Measurements from ENCODE around the gene MICU2.
A peak's percentile ranks its signal among the peaks of the same experiment; 100 is the strongest.

GRCh38 chr13:21476893-21477472 is 127.0 kb downstream of the MICU2 start:
- TF ChIP-seq, protein P1, sequence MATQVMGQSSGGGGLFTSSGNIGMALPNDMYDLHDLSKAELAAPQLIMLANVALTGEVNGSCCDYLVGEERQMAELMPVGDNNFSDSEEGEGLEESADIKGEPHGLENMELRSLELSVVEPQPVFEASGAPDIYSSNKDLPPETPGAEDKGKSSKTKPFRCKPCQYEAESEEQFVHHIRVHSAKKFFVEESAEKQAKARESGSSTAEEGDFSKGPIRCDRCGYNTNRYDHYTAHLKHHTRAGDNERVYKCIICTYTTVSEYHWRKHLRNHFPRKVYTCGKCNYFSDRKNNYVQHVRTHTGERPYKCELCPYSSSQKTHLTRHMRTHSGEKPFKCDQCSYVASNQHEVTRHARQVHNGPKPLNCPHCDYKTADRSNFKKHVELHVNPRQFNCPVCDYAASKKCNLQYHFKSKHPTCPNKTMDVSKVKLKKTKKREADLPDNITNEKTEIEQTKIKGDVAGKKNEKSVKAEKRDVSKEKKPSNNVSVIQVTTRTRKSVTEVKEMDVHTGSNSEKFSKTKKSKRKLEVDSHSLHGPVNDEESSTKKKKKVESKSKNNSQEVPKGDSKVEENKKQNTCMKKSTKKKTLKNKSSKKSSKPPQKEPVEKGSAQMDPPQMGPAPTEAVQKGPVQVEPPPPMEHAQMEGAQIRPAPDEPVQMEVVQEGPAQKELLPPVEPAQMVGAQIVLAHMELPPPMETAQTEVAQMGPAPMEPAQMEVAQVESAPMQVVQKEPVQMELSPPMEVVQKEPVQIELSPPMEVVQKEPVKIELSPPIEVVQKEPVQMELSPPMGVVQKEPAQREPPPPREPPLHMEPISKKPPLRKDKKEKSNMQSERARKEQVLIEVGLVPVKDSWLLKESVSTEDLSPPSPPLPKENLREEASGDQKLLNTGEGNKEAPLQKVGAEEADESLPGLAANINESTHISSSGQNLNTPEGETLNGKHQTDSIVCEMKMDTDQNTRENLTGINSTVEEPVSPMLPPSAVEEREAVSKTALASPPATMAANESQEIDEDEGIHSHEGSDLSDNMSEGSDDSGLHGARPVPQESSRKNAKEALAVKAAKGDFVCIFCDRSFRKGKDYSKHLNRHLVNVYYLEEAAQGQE (IDR thresholded peaks at IDR 0.05; ENCODE audit: borderline replicate concordance) = no peak
- TF ChIP-seq TAF1 (IDR thresholded peaks at IDR 0.05; ENCODE audit: low read depth) = no peak
- TF ChIP-seq CTCF (IDR thresholded peaks at IDR 0.05; ENCODE audit: poor library complexity, severe bottlenecking) = peak; percentile 68
- TF ChIP-seq SMC3 (conservative IDR thresholded peaks at IDR 0.05; ENCODE audit: poor library complexity) = peak; percentile 56
- no peak for TF ChIP-seq POLR2AphosphoS5 (IDR thresholded peaks at IDR 0.05)
- TF ChIP-seq EZH2 (IDR thresholded peaks at IDR 0.05; ENCODE audit: borderline replicate concordance, insufficient read depth, low read length, poor library complexity, severe bottlenecking) = no peak
- TF ChIP-seq RAD21 (conservative IDR thresholded peaks at IDR 0.05) = peak; percentile 42
- no peak for TF ChIP-seq EP300 (conservative IDR thresholded peaks at IDR 0.05; ENCODE audit: poor library complexity, severe bottlenecking)
- TF ChIP-seq MXI1 (conservative IDR thresholded peaks at IDR 0.05; ENCODE audit: poor library complexity, severe bottlenecking) = no peak

Data from neural cell (in vitro differentiated cells).